Measurements from ENCODE around the gene CDH4. TPM values are rescaled to one million over a fixed set of nuclear protein-coding genes. Genes with fewer than 3 reads are reported as not detected.
A peak's percentile ranks its signal among the peaks of the same experiment; 100 is the strongest.

Gene CDH4
- total and polyA plus RNA-seq, 7 donors = under 0.01 to 0.06 TPM; not detected in 5

DNA sequence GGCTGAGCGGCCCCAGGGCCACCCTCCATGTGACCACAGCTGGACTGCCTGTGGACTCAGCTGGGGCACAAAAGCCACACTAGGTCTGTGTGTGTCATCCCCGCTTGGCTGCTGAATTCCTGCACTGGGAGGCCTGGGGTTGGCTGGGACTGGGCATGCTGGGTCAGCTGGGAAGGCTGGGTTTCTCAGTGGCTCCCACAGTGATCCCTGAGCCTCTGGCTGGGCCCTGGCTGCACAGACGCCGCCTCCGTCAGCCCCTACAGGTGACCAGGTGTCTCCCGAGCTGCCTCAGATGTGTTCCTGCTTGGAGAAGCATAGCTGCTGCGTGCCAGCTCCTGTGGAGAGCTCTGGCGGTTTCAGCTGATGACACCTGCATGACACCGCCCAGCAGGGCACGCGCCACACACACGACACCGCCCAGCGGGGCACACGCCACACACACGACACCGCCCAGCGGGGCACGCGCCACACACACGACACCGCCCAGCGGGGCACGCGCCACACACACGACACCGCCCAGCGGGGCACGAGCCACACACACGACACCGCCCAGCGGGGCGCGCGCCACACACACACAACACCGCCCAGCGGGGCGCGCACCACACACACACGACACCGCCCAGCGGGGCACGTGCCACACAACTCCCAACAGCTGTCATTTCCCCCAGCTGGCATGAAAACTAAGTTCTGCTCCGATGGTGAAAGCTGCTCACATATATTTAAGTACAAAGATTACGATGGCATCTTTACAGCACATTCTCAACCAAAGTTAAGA, 724.8 kb downstream of the CDH4 start:
- TF ChIP-seq POLR2A (IDR thresholded peaks at IDR 0.05) (no peak), POLR2AphosphoS5 (IDR thresholded peaks at IDR 0.05) (no peak), EP300 (IDR thresholded peaks at IDR 0.05) (no peak)
- TF ChIP-seq, protein P1, sequence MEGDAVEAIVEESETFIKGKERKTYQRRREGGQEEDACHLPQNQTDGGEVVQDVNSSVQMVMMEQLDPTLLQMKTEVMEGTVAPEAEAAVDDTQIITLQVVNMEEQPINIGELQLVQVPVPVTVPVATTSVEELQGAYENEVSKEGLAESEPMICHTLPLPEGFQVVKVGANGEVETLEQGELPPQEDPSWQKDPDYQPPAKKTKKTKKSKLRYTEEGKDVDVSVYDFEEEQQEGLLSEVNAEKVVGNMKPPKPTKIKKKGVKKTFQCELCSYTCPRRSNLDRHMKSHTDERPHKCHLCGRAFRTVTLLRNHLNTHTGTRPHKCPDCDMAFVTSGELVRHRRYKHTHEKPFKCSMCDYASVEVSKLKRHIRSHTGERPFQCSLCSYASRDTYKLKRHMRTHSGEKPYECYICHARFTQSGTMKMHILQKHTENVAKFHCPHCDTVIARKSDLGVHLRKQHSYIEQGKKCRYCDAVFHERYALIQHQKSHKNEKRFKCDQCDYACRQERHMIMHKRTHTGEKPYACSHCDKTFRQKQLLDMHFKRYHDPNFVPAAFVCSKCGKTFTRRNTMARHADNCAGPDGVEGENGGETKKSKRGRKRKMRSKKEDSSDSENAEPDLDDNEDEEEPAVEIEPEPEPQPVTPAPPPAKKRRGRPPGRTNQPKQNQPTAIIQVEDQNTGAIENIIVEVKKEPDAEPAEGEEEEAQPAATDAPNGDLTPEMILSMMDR (IDR thresholded peaks at IDR 0.05) = no peak
- Histone ChIP-seq H3K4me3 (no peak overlapping the region), H3K9me3 (no peaks in the 10 kb centered on the region), H3K36me3 (peaks cover 0 to 51% (median 21%) of the 10 kb centered on the region in 4 donors), H3K4me1 (no peaks in the 10 kb centered on the region), H3K27me3 (no peaks in the 10 kb centered on the region), H3K27ac (no peak overlapping the region)
- DNase-seq = no peak
- 96 to 97% methylated on average over 45 of the region's 45 CpGs for WGBS, 2 donors
- intact Hi-C loops (cut with DNase I) = no loop called here

DNA sequence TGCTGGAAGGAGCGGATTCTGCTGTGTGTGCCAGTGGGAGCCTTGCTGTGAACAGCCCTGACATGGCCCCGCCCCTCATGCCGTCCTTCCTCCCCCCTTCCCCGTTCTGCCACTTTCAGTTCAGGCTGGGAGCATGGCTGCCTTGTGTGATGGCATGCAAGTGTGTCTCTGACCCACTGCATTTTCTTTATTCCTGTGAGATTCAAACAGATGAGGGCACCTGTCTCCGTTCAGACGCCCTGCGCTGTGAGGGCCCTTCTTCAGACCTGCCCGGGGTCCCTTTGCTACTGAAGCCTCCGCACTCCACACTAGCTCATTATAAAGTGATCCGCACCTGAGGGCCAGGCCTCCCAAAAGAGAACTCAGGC, 725.3 kb downstream of the CDH4 start:
- 96 to 97% methylated on average over 10 of the region's 10 CpGs for WGBS, 2 donors
- no peaks in the 10 kb centered on the region for H3K27me3 ChIP-seq
- no peak for TF ChIP-seq EP300 (IDR thresholded peaks at IDR 0.05)
- TF ChIP-seq, protein P1 (IDR thresholded peaks at IDR 0.05) = no peak
- no peak for TF ChIP-seq POLR2A (IDR thresholded peaks at IDR 0.05)
- no peak for TF ChIP-seq POLR2AphosphoS5 (IDR thresholded peaks at IDR 0.05)
- peak; percentile 33 for DNase-seq
- no peaks in the 10 kb centered on the region for H3K9me3 ChIP-seq
- H3K36me3 ChIP-seq = peaks cover 0 to 46% (median 19%) of the 10 kb centered on the region in 4 donors
- intact Hi-C loops (cut with DNase I) = no loop called here
- no peak overlapping the region for H3K4me3 ChIP-seq
- no peak overlapping the region for H3K27ac ChIP-seq
- H3K4me1 ChIP-seq = no peaks in the 10 kb centered on the region

- Histone ChIP-seq H3K27ac (no peak overlapping the region), H3K36me3 (peaks cover 0 to 39% (median 16%) of the 10 kb centered on the region in 4 donors), H3K4me3 (no peak overlapping the region), H3K27me3 (no peaks in the 10 kb centered on the region), H3K4me1 (no peaks in the 10 kb centered on the region), H3K9me3 (no peaks in the 10 kb centered on the region)
- TF ChIP-seq EP300 (IDR thresholded peaks at IDR 0.05) (no peak), POLR2A (IDR thresholded peaks at IDR 0.05) (no peak), POLR2AphosphoS5 (IDR thresholded peaks at IDR 0.05) (no peak)
- TF ChIP-seq, protein P1 (IDR thresholded peaks at IDR 0.05) = no peak
- DNase-seq = peak; percentile 38
- intact Hi-C loops (cut with DNase I) = no loop called here
- WGBS, 2 donors = 97 to 98% methylated on average over 20 of the region's 20 CpGs
Measured at GRCh38 chr20:61978491-61978890, 726.4 kb downstream of the CDH4 start.

DNA sequence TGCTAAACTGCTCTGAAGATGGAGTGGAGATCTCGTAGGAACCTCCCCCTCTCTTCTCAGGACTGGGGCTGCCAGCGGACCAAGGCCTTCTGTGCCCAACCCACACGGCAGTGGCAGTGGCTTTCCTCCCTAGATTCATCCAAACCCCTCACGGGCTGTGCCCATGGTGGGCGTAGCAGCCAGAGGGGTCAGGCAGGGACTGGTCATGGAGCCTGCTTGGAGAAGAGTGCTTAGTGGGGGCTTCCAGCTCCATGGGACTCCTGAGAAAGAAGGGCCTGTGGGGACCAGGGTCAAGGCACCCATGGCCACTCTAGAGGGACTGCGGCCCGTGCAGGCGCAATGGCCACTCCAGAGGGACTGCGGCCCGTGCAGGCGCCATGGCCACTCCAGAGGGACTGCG, 727.0 kb downstream of the CDH4 start:
- Histone ChIP-seq H3K4me3 (no peak overlapping the region), H3K27me3 (no peaks in the 10 kb centered on the region), H3K36me3 (peaks cover 0 to 37% (median 10%) of the 10 kb centered on the region in 4 donors), H3K9me3 (no peaks in the 10 kb centered on the region), H3K4me1 (no peaks in the 10 kb centered on the region), H3K27ac (no peak overlapping the region)
- 98% methylated on average over 12 of the region's 12 CpGs for WGBS, 2 donors
- TF ChIP-seq POLR2AphosphoS5 (IDR thresholded peaks at IDR 0.05) (no peak), EP300 (IDR thresholded peaks at IDR 0.05) (no peak), POLR2A (IDR thresholded peaks at IDR 0.05) (no peak)
- TF ChIP-seq, protein P1 (IDR thresholded peaks at IDR 0.05) = no peak
- peak; percentile 37 for DNase-seq
- intact Hi-C loops (cut with DNase I) = no loop called here

All from sigmoid colon (tissue), 7 donors.